Coronary artery (tissue), 2 donors: Measurements from ENCODE around the gene CREB3L4.

Source experiments
- DNase-seq: peaks from one replicate; pipeline ENCODE4 v3.0.0-alpha.2; 2017; ENCODE audit warnings: low spot score
- H3K27ac ChIP-seq, 2 donors: fragments of 200-600 bp; sonication (generic); one replicate each; pipeline ENCODE4 v1.5.1; 2016 to 2019
- H3K4me3 ChIP-seq: fragments of 200-600 bp; sonication (generic); 2 replicates; pipeline ENCODE4 v1.5.1; 2016; ENCODE audit warnings: mild to moderate bottlenecking, moderate library complexity
- TF ChIP-seq, protein P1 (sequence below): fragments of 200-600 bp; sonication (generic); IDR thresholded peaks from one replicate; pipeline ENCODE4 v1.5.1; 2019; ENCODE audit warnings: antibody characterized with exemption

CREB3L4 gene

DNA sequence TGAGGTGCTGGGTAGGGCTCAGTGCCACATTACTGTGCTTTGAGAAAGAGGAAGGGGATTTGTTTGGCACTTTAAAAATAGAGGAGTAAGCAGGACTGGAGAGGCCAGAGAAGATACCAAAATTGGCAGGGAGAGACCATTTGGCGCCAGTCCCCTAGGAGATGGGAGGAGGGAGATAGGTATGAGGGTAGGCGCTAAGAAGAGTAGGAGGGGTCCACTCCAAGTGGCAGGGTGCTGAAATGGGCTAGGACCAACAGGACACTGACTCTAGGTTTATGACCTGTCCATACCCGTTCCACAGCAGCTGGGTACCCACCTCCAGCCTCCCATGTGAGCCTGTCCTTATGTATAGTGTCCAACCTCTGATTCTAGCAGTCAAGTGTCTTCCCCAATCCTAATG is 8.2 kb upstream of the CREB3L4 start:
- TF ChIP-seq, protein P1, sequence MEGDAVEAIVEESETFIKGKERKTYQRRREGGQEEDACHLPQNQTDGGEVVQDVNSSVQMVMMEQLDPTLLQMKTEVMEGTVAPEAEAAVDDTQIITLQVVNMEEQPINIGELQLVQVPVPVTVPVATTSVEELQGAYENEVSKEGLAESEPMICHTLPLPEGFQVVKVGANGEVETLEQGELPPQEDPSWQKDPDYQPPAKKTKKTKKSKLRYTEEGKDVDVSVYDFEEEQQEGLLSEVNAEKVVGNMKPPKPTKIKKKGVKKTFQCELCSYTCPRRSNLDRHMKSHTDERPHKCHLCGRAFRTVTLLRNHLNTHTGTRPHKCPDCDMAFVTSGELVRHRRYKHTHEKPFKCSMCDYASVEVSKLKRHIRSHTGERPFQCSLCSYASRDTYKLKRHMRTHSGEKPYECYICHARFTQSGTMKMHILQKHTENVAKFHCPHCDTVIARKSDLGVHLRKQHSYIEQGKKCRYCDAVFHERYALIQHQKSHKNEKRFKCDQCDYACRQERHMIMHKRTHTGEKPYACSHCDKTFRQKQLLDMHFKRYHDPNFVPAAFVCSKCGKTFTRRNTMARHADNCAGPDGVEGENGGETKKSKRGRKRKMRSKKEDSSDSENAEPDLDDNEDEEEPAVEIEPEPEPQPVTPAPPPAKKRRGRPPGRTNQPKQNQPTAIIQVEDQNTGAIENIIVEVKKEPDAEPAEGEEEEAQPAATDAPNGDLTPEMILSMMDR = no peak
- no peak for DNase-seq
- Histone ChIP-seq H3K4me3 (no peak overlapping the region), H3K27ac (peak overlapping the region; percentile 79 to 96)

DNA sequence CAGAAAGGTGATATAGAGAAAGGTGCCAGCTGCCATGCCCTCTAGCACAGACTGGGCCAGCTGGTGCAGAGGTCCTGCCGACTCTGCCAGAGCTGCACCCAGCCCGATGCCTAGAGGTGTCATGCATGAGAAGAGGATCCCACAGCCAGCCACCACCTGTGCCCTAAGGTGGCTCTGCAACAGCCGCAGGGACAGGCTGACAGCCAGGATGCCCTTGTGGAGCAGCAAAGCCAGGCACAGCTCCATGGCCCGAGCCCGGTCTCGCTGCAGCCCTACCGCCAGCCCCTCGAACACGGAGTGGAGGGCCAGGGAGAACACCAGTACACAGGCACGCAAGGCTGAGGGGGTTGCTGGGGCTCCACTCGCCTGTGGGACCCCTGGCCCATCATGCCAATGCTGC is 7.5 kb upstream of the CREB3L4 start:
- Histone ChIP-seq H3K4me3 (no peak overlapping the region), H3K27ac (peak overlapping the region in 1 of 2 donors; percentile 5)
- TF ChIP-seq, protein P1 = no peak
- no peak for DNase-seq

DNA sequence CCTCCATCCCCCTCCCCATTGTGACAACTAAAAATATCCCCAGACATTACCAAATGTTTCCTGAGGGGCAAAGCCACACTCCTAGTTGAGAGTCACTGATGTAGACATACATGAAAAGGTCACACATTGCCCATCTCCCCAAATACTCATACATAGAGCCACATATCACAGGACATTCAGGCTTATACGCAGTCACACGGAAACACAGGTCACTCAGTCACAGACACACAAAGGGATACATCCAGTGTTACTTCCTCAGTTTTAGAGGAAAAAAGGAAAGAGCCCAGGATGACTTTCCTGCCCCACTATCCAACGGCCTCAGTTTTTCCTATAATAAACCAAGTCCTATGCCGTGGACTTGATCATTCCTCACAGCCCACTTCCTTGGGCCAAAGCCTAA is 6.3 kb upstream of the CREB3L4 start:
- DNase-seq = no peak
- TF ChIP-seq, protein P1 = no peak
- Histone ChIP-seq H3K27ac (peak overlapping the region; percentile 93 to 99), H3K4me3 (no peak overlapping the region)

DNA sequence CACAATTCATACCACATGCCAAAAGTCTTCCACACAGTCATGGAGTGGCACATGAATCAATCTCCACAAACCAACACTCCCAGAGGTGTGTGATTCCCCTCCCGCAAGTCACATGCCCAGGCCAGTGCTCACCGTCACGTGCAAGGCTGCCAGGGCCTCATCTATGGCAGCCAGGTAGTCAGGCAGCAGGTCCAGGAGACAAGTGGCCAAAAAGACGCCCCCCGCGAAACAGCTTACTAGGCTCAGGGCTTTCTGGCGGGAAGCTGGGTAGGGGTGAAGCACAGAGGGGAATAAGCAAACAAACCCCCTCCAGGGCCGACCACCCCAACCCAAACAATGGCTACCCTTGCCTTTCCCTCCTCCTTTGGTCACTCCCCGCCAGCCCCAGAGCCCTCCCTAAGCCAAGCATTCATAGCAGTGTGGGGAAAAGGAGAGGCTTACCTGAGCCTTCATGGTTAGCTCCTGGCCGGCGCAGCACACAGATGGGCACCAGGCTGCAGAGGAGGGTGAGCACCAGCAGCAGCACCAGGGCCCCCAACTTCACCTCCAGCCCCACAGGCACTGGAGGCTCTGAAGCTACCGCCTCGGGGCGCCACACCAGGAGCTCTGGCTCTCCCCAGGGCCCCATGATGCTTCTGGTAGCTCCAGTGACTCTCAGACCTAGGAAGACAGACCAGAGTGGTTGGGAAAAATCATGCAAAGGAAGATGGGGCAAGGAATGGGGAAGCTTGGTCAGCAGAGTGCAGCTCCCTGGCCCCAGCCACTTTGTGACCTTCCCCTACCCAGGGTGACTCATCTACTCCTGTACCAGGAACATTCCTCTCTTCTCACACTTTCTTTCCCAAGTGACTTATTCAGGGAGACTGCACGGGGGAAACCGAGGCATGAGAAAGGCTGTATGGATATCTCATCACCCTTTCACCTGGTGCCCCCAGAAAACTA is 5.3 kb upstream of the CREB3L4 start:
- DNase-seq = no peak
- TF ChIP-seq, protein P1 = no peak
- Histone ChIP-seq H3K27ac (peak overlapping the region; percentile 93 to 99), H3K4me3 (peak overlapping the region; percentile 77)

DNA sequence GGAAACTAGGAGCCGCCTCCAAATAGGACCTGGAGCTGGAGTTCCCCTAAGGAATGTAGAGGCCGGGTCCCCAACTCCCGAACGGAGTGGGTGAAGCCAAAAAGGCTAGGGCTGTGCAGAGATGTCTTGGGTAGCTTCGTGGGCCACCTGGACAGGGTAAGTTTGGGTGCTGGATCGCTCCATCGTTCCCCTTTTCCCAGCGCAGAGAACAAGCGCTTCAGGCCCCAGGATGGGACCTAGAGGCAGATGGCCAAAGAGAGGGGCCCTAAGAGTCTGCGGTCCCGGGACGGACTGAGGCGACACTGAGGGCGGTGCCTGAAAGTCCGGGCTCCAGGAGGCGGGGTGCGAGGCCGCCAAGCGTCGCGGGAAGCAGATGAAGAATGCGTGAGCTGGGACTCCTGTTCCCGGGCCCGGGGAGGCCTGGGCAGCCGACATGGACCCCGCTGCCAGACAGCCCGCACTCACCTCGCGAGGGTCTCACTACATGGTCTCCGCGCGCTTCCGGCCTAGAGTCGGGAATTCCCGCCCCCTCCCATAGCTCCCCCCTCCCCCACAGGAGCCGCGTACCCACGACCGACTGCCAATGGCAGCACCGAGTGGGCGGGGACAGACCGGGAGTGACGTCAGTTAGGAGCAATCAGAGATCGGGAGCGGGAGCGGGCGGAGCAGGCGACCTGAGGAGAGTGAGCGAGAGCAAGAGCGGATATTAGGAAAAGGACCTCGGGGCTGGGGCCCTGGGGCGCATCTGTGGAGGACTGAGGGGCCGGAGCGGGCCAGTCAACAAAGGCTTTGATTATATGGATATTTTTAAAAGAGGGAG is 4.5 kb upstream of the CREB3L4 start, which contains the start of gene SLC39A1:
SLC39A1 (minus strand) TSS at position 508 of the 820 bp plus-strand sequence. CDS start 822 bp downstream, outside the sequence.
- TF ChIP-seq, protein P1 = no peak
- H3K27ac ChIP-seq = peak within 1 kb of the TSS; percentile 93 to 99
- DNase-seq = peak; percentile 99
- peak within 1 kb of the TSS; percentile 77 for H3K4me3 ChIP-seq

DNA sequence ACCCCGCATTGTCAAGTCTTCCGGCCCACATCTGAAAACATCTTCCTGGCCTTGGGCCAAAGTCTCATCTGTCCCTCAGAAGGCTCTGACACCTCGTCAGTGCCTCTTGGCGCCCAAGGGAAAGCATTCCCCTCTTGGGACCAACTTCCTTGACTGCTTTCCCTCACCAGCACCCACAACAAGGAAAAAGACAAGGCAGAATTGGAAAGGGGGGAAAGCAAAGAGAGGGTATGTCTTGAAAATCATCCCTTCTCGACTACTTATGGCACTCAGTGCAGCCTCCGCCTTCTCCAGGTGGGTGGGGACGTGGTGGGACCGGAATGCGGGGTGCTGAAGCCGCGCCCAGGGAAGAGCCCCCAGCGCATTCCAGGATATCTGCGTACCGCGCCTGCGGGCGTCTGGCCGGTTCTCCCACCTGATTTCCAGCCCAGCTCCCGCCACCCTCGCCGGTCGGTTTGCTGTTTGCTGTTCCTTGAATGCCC is 3.8 kb upstream of the CREB3L4 start:
- DNase-seq = no peak
- peak overlapping the region; percentile 93 to 99 for H3K27ac ChIP-seq
- peak overlapping the region; percentile 77 for H3K4me3 ChIP-seq
- TF ChIP-seq, protein P1 = no peak
